Measurements from ENCODE around the gene CA9.

CA9 gene

DNA sequence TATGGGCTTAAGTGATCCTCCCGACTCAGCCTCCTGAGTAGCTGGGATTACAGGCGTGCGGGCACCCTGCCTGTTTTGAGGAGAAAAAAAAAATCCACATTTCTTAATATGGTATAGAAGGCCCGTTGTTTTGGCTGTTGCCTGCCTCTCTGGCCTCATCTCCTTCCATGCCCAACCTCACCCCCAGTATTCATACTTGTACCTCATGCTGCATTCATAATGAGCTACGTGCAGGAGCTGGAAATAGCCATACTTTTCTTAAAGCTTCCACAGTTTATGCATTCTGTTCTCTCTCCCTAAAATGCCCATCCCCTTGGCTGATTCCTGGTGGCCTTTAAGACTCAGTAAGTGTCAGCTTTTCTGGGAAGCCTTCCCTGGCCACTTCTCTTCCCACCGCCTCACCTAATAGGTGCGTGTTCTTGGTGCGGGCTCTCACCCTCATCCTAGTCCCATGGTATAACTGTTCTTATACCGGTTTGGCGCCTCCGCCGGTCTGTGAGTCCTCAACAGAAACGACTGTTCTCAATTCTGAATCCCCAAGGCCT, 18.1 kb downstream of the CA9 start:
- DNase-seq = no peak

DNA sequence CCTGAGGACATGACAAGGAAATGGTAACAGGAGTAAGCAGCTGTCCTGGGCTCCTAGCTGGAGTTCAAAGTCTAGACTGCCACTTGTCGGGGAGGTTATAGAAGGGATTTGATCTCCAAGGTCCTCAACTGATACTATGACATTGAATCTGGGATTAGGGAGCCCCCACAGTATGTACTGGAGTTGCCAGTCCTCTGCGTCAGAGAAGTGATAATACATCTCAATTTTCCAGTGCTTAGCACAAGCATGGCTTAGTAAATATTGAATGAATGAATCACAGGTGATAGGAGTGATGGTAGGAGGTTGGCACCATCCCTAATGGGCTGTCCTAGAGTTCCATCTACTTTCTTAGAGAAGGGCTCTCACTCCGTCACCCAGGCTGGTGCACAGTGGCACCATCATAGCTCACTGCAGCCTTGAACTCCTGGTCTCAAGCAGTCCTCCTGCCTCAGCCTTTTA, 22.2 kb downstream of the CA9 start:
- no peak for DNase-seq

DNA sequence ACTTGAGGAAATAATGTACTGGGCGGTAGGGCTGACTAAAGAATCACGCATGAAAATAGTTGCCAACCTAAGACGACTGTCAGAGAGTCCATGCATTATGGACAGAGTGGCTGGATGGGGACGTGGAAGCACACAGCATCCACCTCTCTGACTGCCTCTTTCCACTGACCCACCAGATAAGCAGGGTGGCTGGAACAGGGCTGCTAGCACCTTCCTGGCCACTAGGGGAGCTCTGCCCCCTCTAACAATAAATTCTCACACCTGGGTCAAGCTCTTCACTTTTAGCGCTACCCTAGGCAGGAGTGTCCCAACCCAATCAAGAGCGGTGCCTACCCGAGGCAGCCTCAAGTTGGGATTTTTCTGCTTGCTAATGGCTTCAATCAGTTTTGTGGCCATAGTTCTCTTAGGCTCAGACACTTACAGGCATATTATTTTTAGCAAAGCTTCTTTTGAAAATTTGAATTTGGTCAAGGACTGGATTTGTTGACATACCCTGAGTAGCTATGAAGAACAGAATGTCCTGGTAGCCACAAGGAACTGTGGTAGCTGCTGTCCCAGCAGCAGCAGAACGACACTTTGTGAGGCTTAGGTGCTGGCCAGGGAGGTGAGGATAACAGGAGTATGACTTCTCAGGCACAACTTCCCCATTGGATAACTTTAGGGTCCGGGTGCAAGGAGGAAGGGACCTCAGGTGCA, 22.9 kb downstream of the CA9 start:
- peak in 6 of 14 donors; percentile 5 to 56 (median 15) for DNase-seq

DNA sequence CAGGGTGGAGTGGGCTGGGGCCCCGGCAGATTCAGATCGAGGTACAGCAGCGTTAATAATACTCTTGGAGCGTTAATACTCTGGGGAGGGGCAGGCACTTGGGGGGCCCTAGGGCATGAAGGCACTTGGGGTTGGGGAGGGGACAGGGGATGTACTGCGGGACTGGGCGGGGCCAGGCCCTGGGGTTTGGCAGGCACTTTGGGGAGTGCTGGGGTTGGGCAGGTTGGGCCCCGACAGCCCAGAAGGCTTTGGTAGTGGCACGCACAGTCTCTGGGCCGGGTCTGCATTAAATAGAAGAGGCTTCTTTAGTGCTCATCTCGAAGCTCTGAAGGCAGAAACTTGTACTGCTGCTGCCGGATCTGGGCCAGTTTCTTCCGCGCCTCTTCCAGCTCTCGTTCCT, 23.8 kb downstream of the CA9 start:
- no peak for DNase-seq

- no peak for DNase-seq
These were observed 24.5 kb downstream of the CA9 start for GRCh38 chr9:35698231-35698630.

DNA sequence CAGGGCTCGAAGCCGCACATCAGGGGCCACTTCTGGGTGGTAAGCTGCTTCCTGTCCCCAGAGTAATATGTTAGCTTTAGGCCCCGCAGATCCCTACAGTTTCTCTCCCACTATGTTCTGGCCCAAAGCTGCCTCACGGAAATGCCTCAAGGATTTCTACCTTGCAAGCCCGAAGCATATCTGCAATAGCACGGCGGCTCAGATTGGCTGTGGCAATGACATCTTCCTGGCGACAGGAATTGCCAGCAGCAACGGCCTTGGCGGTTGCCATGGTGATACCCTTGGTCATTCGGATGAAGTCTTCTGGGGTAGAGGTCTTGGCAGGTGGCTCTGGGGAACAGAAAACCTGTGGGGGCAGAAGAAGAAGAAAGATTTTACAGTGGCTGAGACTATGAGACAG, 26.3 kb downstream of the CA9 start:
- DNase-seq = no peak

DNA sequence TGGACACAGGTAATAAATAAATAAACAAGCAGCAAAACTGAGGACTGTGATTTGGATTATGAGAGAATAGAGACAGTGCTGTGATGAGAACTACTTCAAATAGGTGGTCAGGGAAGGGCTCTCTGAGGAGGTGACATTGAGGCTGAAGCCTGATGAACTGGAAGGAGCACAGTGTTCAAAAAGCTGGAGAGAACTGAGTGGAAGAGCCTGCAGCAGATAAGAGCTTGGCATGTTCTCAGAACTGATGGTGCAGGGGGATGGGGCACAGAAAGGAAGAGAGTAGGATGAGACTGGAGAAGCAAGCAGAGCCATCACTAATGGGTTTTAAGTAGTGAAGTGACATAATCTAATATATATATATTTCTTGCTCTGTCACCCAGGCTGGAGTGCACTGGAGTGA, 27.2 kb downstream of the CA9 start:
- DNase-seq = no peak

DNA sequence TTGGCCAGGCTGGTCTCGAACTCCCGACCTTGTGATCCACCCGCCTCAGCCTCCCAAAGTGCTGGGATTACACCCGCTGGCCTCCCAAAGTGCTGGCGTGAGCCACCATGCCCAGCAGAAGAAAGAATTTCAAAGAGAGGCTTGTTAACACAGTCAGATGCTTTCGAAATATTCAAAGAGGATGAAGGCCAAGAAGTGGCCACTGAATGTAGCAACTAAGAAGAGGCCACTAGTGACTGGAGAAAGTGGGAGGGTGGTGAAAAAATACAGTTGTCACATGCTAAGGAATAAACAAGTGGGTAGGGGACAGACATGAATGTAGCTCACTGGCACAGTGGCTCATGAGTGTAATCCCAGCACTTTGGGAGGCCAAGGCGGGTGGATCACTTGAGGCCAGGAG, 29.0 kb downstream of the CA9 start:
- no peak for DNase-seq

GRCh38 chr9:35703906-35704672, 30.4 kb downstream of the CA9 start:
- no peak for DNase-seq

DNA sequence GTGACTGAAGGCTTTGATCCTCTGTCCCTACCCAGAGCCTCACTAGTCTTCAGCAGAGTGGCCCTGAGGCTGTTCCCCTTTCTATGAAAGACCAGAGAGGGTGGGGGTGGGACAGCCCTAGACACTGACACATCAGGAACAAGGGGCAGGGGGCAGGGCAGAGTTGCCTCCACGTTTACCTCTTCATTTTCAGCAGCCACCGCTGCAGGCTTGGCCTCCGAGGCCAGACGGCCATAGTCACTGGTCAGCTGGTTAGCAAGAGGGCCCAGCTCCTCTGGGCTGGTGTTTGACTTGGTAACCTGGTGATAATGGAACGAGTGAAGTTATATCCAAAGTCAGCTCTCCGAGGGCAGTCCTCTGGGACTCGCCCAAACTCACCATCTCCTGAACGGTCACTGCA, 31.6 kb downstream of the CA9 start:
- DNase-seq = no peak

DNA sequence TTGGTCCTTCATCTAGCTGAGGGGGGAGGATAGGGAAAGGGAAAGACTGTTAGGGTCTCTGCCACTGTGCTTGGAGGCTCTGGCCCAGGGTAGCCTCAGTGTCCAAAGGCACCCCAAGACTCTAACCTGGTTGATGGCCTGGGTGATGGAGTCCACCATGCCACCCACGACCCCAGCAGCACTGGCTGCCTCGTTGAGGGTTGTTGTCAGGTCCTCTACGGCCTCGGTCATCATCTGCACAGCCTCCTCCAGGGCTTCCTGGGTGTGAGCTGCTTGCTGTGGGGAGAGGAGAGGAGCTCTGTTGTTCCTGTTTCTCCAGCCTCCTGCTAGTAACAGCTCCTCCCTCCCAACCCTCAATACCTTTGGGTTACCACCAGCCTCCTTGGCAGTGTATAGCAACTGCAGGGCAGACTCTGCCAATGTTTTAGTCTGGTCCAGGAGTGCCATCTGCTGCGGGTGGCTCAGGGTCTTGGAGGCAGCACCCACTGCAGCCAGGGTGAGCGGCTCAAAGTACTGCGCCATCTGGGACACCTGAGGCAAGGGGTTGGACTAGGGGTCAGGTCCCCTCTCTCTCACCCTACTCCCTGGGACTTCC, 32.2 kb downstream of the CA9 start:
- DNase-seq = peak in 1 of 14 donors; percentile 92

DNA sequence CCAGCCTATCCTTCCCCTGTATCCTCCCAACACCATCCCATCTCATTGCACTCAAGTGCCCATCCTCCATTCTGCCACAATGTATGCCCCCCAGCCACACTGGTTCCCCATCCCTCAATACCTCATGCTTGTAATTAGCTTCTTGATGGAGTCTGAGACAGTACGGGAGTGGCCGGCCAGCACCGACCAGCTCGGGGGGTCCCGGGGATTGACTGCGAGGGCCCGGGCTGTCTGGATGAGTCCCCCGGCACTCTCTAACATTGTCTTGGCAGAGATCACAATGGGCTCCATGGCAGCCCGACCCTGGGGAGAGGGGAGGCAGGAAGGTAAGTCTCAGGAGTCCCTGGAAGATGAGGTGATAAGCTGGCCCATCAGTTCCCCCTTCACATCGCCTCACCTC, 33.2 kb downstream of the CA9 start:
- DNase-seq = no peak

GRCh38 chr9:35708146-35708545, 34.4 kb downstream of the CA9 start:
- DNase-seq = no peak

GRCh38 chr9:35710818-35711500, 37.2 kb downstream of the CA9 start:
- DNase-seq = no peak

- DNase-seq = no peak
These were observed 38.0 kb downstream of the CA9 start for GRCh38 chr9:35711501-35712428.

DNA sequence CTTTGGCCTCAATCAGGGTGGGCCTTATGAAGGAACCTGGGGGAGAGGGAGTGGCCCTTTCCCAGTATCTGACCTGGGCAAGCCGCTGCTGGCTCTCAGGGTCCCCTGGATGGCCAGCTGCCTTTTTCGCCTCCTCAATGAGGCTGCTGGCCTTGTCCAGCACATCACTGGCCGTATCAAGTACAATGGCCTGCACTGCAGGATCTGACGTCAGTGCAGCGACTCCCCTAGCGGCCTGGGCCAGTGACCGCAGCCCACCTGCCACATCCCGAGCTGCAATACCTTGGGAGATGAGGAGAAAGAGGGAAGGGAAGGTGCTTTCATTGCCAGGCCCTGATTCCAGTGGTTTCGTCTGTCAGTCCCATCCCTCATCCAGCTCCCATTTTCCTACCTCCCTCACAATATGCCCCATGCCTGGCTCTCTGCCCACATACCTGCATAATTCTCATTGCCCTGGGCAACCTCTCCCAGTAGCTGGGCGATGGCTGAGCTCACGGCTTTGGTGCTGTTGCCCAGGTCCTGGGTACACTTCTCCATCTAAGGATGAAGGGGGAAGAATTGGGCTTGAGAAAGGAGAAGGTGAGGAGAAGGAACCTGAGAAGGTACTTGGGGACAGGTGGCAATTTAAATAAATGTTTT, 39.2 kb downstream of the CA9 start:
- DNase-seq = no peak

GRCh38 chr9:35713578-35713977, 39.9 kb downstream of the CA9 start:
- DNase-seq = no peak

GRCh38 chr9:35714123-35714522, 40.4 kb downstream of the CA9 start:
- DNase-seq = peak in 1 of 14 donors; percentile 71

- no peak for DNase-seq
These were observed 41.0 kb downstream of the CA9 start for GRCh38 chr9:35714579-35715252.

GRCh38 chr9:35716230-35716629, 42.5 kb downstream of the CA9 start:
- DNase-seq = peak in 2 of 14 donors; percentile 16 to 90
